GM19438 (cell line): ENCODE results near the gene CELA3A.

Experiments
- ATAC-seq: cut with Tn5 transposase; IDR thresholded peaks from one replicate; pipeline ENCODE4 v1.9.1; 2021; ENCODE audit warnings: low read depth; ENCODE audit not compliant: unreplicated experiment

CELA3A gene

DNA sequence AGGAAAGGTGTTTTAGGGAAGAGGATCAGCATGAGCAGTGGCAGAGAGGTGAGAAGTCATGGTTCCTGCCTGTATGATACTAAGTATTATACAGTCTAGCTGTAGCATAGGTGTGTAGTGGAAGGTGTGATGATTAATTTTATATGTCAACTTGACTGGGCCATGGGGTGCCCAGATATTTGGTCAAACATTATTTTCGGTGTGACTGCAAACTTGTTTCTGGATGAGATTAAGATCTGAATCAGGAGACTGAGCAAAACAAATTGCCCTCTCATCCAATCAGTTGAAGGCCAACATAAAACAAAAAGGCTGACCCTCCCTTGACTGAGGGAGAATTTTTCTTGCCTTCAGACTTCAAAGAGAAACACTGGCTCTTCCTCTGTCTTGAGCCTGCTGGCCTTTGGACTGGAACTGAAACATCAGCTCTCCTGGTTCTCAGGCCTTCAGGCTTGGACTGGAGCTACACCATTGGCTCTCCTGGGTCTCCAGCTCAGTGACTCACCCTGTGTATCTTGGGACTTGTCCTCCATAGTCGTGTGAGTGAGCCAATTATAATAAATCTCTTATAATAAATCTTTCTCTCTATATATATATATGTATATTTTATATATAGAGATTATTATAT, 44.3 kb downstream of the CELA3A start:
- no peak for ATAC-seq

- ATAC-seq = no peak
Measured at GRCh38 chr1:22048351-22049192, 47.1 kb downstream of the CELA3A start.

DNA sequence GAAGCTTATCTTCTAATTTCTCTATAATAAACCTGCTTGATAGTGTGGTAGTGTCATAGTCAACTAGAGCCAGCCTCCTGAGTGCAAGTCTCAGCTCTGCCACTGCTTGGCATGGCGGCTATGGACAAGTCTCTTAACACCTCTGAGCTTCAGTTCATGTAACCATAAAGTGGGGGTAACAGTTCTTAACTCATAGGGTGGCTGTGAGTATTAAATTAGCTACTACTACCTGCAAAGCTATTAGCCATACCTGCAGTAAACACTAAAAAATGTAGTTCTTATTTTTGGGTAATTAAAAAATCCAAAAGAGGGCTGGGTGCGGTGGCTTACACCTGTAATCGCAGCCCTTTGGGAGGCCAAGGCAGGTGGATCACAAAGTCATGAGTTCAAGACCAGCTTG, 48.9 kb downstream of the CELA3A start:
- ATAC-seq = no peak

DNA sequence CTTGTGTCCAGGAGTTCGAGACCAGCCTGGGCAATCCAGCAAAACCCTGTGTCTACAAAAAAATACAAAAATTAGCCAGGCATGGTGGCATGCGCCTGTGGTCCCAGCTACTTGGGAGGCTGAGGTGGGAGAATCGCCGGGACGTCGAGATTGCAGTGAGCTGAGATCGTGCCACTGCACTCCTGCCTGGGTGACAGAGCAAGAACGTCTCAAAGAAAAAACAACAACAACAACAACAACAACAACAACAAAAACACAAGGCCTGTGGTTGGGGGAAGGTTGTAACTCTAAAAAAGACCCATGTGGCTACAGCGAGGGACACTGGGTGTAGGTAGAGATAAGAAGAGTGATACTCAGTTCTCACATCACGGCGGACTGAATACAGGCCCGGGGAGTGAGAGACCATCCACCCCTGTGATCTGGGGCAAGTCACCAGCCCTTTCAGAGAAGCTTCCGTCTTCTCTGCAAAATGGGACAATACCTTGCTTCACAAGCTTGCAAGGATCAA, 50.2 kb downstream of the CELA3A start:
- no peak for ATAC-seq

- ATAC-seq = peak; percentile 91
Measured at GRCh38 chr1:22052115-22053016, 50.9 kb downstream of the CELA3A start, which contains the start of gene CDC42. TSS of gene CDC42 (plus strand) at chr1:22052709. CDS start at chr1:22078479, 25,770 bp downstream.

DNA sequence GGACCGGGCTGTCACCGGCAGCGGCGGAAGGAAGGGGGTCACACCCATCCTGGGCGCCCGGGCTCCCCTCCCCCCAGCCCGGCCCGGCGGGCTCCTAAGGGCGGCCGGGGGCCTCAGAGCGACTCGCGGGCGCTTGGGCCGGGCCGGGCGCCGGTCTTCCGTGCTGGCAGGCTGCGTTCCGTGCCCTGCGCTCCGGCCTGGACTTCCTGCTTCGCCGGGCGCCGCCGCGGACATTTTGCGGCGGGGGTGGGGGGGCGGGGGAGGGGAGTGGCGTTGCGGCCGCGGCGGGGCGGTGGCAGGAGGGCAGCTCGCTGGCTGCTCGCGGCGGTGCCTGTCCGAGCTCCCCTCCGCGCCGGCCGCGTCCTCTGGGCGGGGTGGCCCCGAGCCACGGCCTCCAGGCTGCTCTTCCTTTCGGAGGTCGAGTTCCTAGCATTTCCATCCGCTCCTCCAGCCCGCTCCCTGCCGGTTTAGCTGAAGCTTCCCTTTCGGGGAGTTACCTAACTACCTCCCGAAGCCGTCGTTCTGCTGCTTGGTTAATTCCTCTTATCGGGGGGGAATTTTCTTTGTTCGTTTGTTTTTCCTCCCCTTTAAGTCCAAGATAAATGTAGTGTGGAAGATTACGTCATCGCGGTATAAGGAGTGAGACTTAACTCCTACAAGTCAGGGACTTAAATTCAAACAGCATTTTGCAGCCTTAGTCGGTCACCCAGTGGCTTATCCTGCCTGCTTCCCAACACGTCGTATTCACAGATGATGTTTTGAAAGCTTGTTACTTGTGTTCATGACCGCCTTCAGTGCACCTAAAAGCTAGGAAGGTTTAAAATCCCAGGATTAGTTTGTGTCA, 51.8 kb downstream of the CELA3A start:
- peak; percentile 32 for ATAC-seq

DNA sequence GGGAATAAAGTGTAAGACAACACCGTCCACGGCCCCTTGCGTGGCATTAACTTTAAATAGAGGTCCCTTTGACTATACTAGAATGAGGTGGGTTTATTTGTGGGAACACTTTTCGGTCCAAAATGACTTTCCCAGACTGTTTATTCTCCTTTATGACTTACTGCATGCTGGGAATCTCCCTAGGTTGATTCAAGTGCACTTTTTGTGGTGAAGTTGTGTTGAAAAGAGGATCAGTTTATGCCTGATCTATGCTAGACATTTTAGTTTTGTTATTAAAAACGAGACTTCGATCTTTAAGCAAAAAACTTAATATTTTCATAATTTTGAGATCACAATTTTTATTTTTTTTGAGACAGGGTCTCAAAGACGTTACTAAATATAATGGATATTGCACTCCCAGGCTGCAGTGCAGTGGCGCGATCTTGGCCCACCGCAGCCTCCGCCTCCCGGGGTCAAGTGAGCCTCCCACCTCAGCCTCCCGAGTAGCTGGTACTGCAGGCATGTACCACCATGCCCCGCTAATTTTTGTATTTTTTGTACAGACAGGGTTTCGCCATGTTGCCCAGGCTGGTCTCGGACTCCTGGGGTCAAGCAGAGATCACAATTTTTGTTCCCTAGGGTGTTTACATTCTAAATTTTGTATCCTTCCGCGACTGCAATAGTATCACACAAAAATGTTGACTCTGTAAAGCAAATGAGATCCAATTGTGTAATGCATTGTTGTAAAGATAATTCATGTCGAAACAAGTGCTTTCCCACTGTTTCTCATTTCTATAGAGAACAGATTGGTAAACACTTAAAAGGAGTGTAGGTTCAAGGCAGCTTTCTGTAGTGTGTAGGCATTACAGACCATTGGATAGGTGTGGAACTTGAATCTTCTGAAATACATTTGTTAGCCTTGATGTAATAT, 52.7 kb downstream of the CELA3A start:
- ATAC-seq = no peak

DNA sequence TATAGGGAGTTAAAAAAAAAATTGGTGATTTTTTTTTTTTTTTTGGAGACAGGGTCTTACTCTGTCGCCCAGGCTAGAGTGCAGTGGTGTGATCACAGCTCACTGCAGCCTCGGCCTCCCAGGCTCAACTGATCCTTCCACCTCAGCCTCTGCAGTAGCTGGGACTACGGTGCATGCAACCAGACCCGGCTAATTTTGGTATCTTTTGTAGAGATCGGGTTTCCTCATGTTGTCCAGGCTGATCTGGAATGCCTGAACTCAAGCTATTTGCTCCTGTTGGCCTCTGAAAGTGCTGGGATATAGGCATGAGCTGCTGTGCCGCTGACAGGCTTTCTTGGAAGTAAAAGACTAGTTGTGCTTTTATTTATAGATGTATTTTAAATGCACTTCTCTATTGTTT, 54.0 kb downstream of the CELA3A start:
- ATAC-seq = no peak

- ATAC-seq = no peak
Measured at GRCh38 chr1:22056043-22056442, 54.6 kb downstream of the CELA3A start.

- no peak for ATAC-seq
Measured at GRCh38 chr1:22056936-22057335, 55.5 kb downstream of the CELA3A start.

- no peak for ATAC-seq
Measured at GRCh38 chr1:22057861-22058260, 56.4 kb downstream of the CELA3A start.
